NCI-H526 treated with DMSO at 0.1 percent for 48 hours (cell line): ENCODE results near the gene PES1.
"Not testable (repeated sequence)": the region's sequence is repeated elsewhere in the genome, so short reads cannot be mapped to it uniquely, and the experiment has no call there.

Experiments
- DNase-seq: peaks from one replicate; lab custom pipeline; 2025; lab: John Stamatoyannopoulos, UW

PES1 gene

GRCh38 chr22:30552719-30553118 is 39.0 kb downstream of the PES1 start:
- no peak for DNase-seq

- not testable (repeated sequence) for DNase-seq
These were observed 39.9 kb downstream of the PES1 start for GRCh38 chr22:30551813-30552212.

- no peak for DNase-seq
These were observed 44.5 kb downstream of the PES1 start for GRCh38 chr22:30547188-30547587.

GRCh38 chr22:30546616-30547015 is 45.1 kb downstream of the PES1 start, which contains the start of gene SEC14L6:
Gene SEC14L6 (minus strand): TSS chr22:30546741. CDS start chr22:30546682, 59 bp downstream.
- no peak for DNase-seq

- DNase-seq = no peak
These were observed 48.9 kb downstream of the PES1 start for GRCh38 chr22:30542811-30543188.

GRCh38 chr22:30541961-30542810 is 49.5 kb downstream of the PES1 start:
- DNase-seq = no peak

- DNase-seq = not testable (repeated sequence)
These were observed 50.2 kb downstream of the PES1 start for GRCh38 chr22:30541511-30541910.

GRCh38 chr22:30539368-30539767 is 52.3 kb downstream of the PES1 start:
- no peak for DNase-seq

- no peak for DNase-seq
These were observed 53.4 kb downstream of the PES1 start for GRCh38 chr22:30538280-30538679.

GRCh38 chr22:30537083-30537731 is 54.5 kb downstream of the PES1 start:
- DNase-seq = peak; percentile 38

GRCh38 chr22:30535182-30535581 is 56.5 kb downstream of the PES1 start:
- no peak for DNase-seq

GRCh38 chr22:30531651-30532608 is 59.8 kb downstream of the PES1 start:
- no peak for DNase-seq

GRCh38 chr22:30526656-30527055 is 65.1 kb downstream of the PES1 start:
- DNase-seq = no peak
